Measurements from ENCODE around the gene SPI1.

GRCh38 chr11:47366020-47366490 is 12.3 kb downstream of the SPI1 start:
- TF ChIP-seq CTCF (IDR thresholded peaks at IDR 0.05; ENCODE audit: insufficient read depth, low read length, poor library complexity, severe bottlenecking), result no peak
- no peak for TF ChIP-seq EZH2phosphoT487 (conservative IDR thresholded peaks at IDR 0.05; ENCODE audit: low read length)

All from SU-DHL-6 (cell line).